GM13977 (cell line): ENCODE measurements around the gene CTNND2.

Experiments used
- DNase-seq: peaks from one replicate; pipeline ENCODE4 v3.0.0; 2012; ENCODE audit warnings: low spot score
- in situ Hi-C: fragments of 300-500 bp; cut with MboI; formaldehyde crosslinking; loops from one replicate; pipeline ENCODE4 v1.12.0; 2022; ENCODE audit warnings: low sequenced_read_pairs, low pct_unique_long_range_greater_than_20kb, mixed read lengths, inconsistent platforms; ENCODE audit not compliant: unreplicated experiment
- TF ChIP-seq, protein P1 (sequence below): IDR thresholded peaks from 2 replicates; pipeline ENCODE4 v1.5.1; 2012; ENCODE audit warnings: mild to moderate bottlenecking, control low read depth; ENCODE audit not compliant: insufficient read depth; ENCODE audit errors: extremely low read depth, missing control alignments

CTNND2 gene

DNA sequence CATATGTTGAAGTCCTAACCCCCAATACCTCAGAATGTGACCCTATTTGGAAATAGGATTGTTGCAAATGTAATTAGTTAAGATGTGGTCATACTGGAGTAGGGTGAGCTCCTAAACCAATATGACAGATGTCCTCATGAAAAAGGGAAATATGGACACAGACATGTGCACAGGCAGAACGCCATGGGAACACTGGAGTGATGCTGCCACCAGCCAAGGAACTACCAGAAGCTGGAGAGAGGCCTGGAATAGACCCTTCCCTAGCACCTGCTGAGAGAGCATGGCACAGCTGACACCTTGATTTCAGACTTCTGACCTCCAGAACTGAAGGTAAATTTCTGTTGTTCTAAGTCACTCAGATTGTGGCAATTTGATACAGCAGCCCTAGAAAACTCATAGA, 110.8 kb downstream of the CTNND2 start:
- TF ChIP-seq, protein P1, sequence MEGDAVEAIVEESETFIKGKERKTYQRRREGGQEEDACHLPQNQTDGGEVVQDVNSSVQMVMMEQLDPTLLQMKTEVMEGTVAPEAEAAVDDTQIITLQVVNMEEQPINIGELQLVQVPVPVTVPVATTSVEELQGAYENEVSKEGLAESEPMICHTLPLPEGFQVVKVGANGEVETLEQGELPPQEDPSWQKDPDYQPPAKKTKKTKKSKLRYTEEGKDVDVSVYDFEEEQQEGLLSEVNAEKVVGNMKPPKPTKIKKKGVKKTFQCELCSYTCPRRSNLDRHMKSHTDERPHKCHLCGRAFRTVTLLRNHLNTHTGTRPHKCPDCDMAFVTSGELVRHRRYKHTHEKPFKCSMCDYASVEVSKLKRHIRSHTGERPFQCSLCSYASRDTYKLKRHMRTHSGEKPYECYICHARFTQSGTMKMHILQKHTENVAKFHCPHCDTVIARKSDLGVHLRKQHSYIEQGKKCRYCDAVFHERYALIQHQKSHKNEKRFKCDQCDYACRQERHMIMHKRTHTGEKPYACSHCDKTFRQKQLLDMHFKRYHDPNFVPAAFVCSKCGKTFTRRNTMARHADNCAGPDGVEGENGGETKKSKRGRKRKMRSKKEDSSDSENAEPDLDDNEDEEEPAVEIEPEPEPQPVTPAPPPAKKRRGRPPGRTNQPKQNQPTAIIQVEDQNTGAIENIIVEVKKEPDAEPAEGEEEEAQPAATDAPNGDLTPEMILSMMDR = no peak
- no peak for DNase-seq
- in situ Hi-C loops = no loop called here

DNA sequence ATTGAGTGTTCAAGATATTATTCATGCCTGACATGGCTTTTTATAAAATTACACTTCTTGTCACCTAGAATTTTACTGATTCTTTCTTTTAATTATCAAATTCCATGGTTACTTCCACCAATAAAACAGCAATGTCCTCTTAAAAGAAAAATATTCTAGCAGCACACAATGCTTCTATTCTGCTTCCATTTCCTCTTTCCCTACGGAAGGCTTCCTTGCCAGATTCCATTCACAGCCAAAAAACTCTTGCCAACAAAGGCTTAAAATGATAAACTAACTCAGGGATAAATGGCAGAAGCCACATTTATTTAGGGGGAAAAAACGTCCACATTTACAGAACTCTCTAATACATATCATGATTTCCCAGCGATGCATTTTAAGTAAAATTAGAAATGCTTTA, 111.6 kb downstream of the CTNND2 start:
- TF ChIP-seq, protein P1 = no peak
- DNase-seq = no peak
- in situ Hi-C loops = no loop called here

DNA sequence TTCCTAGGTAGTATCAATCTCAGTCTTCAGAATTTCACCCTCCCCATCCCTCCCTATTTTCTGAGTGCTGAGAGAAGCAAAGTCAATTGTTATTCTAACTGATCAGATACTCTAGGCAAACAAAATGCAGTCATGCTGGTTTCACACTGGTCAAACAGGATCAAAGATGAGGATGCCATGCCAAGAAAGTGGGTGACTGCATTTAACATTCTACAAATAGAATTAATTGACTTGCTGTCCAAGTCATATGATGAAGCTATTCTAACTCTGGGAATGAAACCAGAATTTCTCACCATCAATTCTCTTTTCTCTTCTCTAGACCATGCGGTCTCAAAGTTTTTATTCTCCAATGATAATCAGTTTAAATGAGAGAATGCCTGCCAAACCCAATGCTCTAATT, 112.5 kb downstream of the CTNND2 start:
- TF ChIP-seq, protein P1 = no peak
- DNase-seq = no peak
- in situ Hi-C loops = no loop called here

DNA sequence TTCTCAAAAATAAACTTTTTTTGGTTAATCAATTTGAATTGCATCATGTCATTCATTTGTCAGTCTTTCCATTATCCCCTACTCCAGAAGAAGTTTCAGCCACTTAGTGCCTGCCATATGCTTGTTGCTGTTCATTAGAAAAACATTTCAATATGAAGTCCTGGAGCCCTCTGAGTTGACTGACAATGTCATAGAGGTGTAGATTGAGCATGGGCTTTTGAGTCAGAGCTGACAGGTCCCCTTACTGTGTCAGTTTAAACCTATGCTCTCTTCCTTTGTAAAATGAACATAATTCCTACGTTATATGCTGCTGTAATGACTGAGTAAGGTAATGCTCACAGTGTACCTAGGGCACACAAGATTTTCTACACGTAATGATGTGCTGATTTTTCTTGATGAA, 114.0 kb downstream of the CTNND2 start:
- TF ChIP-seq, protein P1 = no peak
- in situ Hi-C loops = no loop called here
- no peak for DNase-seq

DNA sequence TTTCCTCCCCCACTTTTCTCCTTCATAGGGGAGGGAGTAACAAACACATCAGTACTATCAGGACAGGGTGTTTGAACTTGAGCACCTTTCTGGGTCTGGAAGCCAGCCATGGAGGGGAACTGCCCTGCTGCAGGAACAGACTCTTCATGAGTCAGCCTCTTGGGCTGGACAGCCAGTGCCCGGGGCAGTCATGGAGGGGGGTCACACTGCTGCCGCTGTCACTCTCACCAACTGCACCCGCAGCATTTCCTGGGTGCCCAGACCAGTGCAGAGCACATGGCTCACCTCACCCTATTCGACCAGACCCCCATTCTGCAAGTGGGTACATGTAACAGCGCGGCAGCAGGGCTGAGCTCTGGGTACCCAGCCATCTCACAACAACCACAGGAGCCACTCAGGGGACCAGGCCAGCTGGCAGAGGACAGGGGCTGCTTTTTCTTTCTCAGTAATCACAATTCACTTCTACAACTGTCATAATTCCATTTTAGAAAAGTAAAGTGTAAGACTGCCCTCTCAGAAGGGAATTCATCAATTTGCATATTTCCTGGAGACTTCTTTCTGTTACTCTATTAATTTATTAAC, 118.4 kb downstream of the CTNND2 start:
- TF ChIP-seq, protein P1 = no peak
- DNase-seq = no peak
- in situ Hi-C loops = no loop called here

DNA sequence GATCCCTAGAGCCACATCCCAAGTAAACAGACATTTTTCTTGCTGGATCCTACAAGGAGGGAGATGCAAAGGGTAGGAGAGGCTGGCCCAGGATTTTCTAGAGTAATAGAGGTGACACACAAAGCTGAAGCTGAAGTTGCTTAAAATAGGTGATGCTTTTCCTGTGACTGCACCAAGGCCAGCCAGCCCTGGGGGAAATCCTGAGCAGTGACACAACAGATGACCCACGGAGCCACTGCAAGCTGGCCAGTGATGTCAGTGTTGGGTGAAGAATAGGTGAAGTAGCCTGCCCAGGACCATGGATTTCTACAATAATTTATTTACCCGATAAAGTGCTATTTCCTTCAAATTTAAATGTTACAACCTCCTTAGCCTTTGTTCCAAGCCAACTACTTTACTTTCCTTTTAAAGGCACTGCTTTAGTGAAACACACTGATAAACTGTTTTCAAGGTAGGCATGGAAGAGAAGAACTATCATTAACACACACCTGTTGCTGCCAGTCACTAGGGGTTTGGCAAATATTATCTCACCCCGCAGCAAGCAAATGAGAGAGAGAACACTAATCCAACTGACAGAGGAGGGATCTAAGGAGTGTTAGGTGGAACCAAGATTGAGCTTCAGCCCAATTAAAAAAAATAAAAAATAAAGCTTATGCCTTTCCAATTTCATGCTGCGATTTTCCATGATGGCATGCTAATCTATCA, 123.5 kb downstream of the CTNND2 start:
- in situ Hi-C loops = no loop called here
- no peak for DNase-seq
- TF ChIP-seq, protein P1 = no peak
